ENCODE data around the gene DEFB125. TPM values are rescaled to one million over a fixed set of nuclear protein-coding genes. Genes with fewer than 3 reads are reported as not detected.
"Not testable (repeated sequence)": the region's sequence is repeated elsewhere in the genome, so short reads cannot be mapped to it uniquely, and the experiment has no call there.

DEFB125 gene
- polyA plus RNA-seq, 3 donors: not detected

DNA sequence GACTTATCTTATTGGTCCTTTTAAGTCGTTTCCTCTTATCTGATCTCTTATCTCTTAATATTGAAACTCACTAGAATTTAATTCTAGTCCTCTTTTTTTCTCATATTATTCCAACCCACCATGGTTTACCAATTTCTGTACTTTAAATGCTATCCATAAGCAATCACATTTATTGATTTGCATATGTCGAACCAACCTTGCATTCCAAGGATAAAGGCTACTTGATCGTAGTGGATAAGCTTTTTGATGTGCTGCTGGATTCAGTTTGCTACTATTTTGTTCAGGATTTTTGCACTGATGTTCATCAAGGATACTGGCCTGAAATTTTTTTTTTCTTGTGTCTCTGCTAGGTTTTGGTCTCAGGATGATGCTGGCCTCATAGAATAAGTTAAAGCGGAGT lies 7.7 kb downstream of the DEFB125 start:
- TF ChIP-seq, protein P1, sequence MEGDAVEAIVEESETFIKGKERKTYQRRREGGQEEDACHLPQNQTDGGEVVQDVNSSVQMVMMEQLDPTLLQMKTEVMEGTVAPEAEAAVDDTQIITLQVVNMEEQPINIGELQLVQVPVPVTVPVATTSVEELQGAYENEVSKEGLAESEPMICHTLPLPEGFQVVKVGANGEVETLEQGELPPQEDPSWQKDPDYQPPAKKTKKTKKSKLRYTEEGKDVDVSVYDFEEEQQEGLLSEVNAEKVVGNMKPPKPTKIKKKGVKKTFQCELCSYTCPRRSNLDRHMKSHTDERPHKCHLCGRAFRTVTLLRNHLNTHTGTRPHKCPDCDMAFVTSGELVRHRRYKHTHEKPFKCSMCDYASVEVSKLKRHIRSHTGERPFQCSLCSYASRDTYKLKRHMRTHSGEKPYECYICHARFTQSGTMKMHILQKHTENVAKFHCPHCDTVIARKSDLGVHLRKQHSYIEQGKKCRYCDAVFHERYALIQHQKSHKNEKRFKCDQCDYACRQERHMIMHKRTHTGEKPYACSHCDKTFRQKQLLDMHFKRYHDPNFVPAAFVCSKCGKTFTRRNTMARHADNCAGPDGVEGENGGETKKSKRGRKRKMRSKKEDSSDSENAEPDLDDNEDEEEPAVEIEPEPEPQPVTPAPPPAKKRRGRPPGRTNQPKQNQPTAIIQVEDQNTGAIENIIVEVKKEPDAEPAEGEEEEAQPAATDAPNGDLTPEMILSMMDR (IDR thresholded peaks at IDR 0.05): no peak
- H3K4me3 ChIP-seq (replicated peaks in 1 of 3; ENCODE audit: low read depth in 2 of 3, low read length in 3 of 3): no peak overlapping the region
- H3K4me1 ChIP-seq (ENCODE audit: control insufficient read depth in 1 of 2, insufficient read depth in 2 of 2, low read length in 2 of 2): no peaks in the 10 kb centered on the region
- Mint-ChIP-seq H3K27me3 (ENCODE audit: low read depth in 3 of 3) (peaks cover 7 to 30% (median 12%) of the 10 kb centered on the region in 3 donors), H3K27ac (no peak overlapping the region), H3K4me1 (no peaks in the 10 kb centered on the region), H3K9me3 (peaks cover 11 to 28% (median 19%) of the 10 kb centered on the region in 7 donors), H3K36me3 (no peaks in the 10 kb centered on the region), H3K4me3 (no peak overlapping the region)
- no peak overlapping the region for H3K4me2 ChIP-seq (replicated peaks; ENCODE audit: extremely low read depth, low read length, poor library complexity, severe bottlenecking)
- H3K27me3 ChIP-seq (ENCODE audit: control insufficient read depth in 2 of 2, insufficient read depth in 2 of 2, low read length in 2 of 2): peaks cover 0 to 5% of the 10 kb centered on the region in 2 donors
- H3K79me2 ChIP-seq (ENCODE audit: insufficient read depth, low read length): no peaks in the 10 kb centered on the region
- intact Hi-C loops (cut with micrococcal nuclease): no loop called here
- DNase-seq: no peak
- H3K9me3 ChIP-seq (replicated peaks in 1 of 2; ENCODE audit: control insufficient read depth in 1 of 2, insufficient read depth in 1 of 2, low read length in 2 of 2): peaks cover 11 to 21% of the 10 kb centered on the region in 2 donors
- WGBS (ENCODE audit: insufficient coverage): 100% methylated on average over 1 of the region's 4 CpGs
- H4K20me1 ChIP-seq (ENCODE audit: insufficient read depth, low read length): no peaks in the 10 kb centered on the region
- no peak overlapping the region for H3K27ac ChIP-seq (ENCODE audit: low read depth in 1 of 2, low read length in 2 of 2)
- no peak overlapping the region for H2AFZ ChIP-seq (ENCODE audit: insufficient read depth, low read depth, low read length, poor library complexity, severe bottlenecking)
- H3K9ac ChIP-seq (ENCODE audit: insufficient read depth, low read length, poor library complexity, severe bottlenecking): no peak overlapping the region
- H3K36me3 ChIP-seq (replicated peaks in 1 of 2; ENCODE audit: control insufficient read depth in 1 of 2, insufficient read depth in 2 of 2, low read length in 2 of 2): no peaks in the 10 kb centered on the region

DNA sequence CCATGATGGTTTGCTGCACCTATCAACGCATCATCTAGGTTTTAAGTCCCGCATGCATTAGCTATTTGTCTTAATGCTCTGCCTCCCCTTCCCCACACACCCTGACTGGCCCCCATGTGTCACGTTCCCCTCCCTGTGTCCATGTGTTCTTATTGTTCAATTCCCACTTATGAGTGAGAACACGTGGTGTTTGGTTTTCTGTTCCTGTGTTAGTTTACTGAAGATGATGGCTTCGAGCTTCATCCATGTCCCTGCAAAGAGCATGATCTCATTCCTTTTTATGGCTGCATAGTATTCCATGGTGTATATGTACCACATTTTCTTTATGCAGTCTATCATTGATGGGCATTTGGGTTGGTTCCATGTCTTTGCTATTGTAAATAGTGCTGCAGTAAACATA lies 10.2 kb downstream of the DEFB125 start:
- H3K4me2 ChIP-seq (replicated peaks; ENCODE audit: extremely low read depth, low read length, poor library complexity, severe bottlenecking); intact Hi-C loops (cut with micrococcal nuclease); H3K27me3 ChIP-seq (ENCODE audit: control insufficient read depth in 2 of 2, insufficient read depth in 2 of 2, low read length in 2 of 2); H3K79me2 ChIP-seq (ENCODE audit: insufficient read depth, low read length); H3K27ac ChIP-seq (ENCODE audit: low read depth in 1 of 2, low read length in 2 of 2); H3K36me3 ChIP-seq (replicated peaks in 1 of 2; ENCODE audit: control insufficient read depth in 1 of 2, insufficient read depth in 2 of 2, low read length in 2 of 2); H3K36me3 Mint-ChIP-seq; H3K4me3 ChIP-seq (replicated peaks in 1 of 3; ENCODE audit: low read depth in 2 of 3, low read length in 3 of 3); H3K4me1 ChIP-seq (ENCODE audit: control insufficient read depth in 1 of 2, insufficient read depth in 2 of 2, low read length in 2 of 2); H3K4me1 Mint-ChIP-seq; H3K27ac Mint-ChIP-seq; DNase-seq; H4K20me1 ChIP-seq (ENCODE audit: insufficient read depth, low read length); H3K9ac ChIP-seq (ENCODE audit: insufficient read depth, low read length, poor library complexity, severe bottlenecking); H2AFZ ChIP-seq (ENCODE audit: insufficient read depth, low read depth, low read length, poor library complexity, severe bottlenecking); H3K4me3 Mint-ChIP-seq: not testable (repeated sequence)
- Mint-ChIP-seq H3K9me3 (peaks cover 11 to 25% (median 20%) of the 10 kb centered on the region in 7 donors), H3K27me3 (ENCODE audit: low read depth in 3 of 3) (peaks cover 5 to 19% (median 13%) of the 10 kb centered on the region in 3 donors)
- WGBS (ENCODE audit: insufficient coverage): no CpG with 5 or more reads among the region's 5 CpGs
- H3K9me3 ChIP-seq (replicated peaks in 1 of 2; ENCODE audit: control insufficient read depth in 1 of 2, insufficient read depth in 1 of 2, low read length in 2 of 2): peaks cover 11 to 21% of the 10 kb centered on the region in 2 donors

Measured in CD14-positive monocyte (primary cell).